Liver (tissue), 9 donors: ENCODE results near the gene ACP6. TPM values are rescaled to one million over a fixed set of nuclear protein-coding genes. Genes with fewer than 3 reads are reported as not detected.

Experiments used
- DNase-seq: peaks from one replicate; pipeline ENCODE4 v3.0.0-alpha.2; 2017; ENCODE audit warnings: low spot score
- H3K27ac ChIP-seq, 2 donors: one replicate each; pipeline ENCODE4 v1.7.0; 2013; ENCODE audit warnings: inconsistent platforms in 2 of 2, low read length in 2 of 2, control low read depth in 1 of 2, low read depth in 1 of 2, mild to moderate bottlenecking in 1 of 2
- H3K27me3 ChIP-seq, 4 donors: one replicate each; pipeline versions ENCODE4 v1.6.1 to v1.7.0; 2013; ENCODE audit warnings: low read length in 3 of 4, inconsistent platforms in 1 of 4, mild to moderate bottlenecking in 1 of 4, moderate library complexity in 1 of 4; ENCODE audit not compliant: control insufficient read depth in 4 of 4, insufficient read depth in 4 of 4
- H3K36me3 ChIP-seq, 4 donors: one replicate each; pipeline versions ENCODE4 v1.6.1 to v1.7.0; 2013; ENCODE audit warnings: low read length in 3 of 4, mild to moderate bottlenecking in 3 of 4, low read depth in 1 of 4, moderate library complexity in 1 of 4; ENCODE audit not compliant: control insufficient read depth in 4 of 4, insufficient read depth in 3 of 4
- H3K4me1 ChIP-seq, 4 donors: one replicate each; pipeline versions ENCODE4 v1.6.1 to v1.7.0; 2013; ENCODE audit warnings: low read length in 3 of 4, mild to moderate bottlenecking in 3 of 4, moderate library complexity in 1 of 4; ENCODE audit not compliant: control insufficient read depth in 4 of 4, insufficient read depth in 4 of 4
- H3K4me3 ChIP-seq, 3 donors: one replicate each; pipeline versions ENCODE4 v1.6.1 to v1.7.0; 2013; ENCODE audit warnings: low read length in 3 of 3, control low read depth in 1 of 3, low read depth in 1 of 3, mild to moderate bottlenecking in 1 of 3
- H3K9ac ChIP-seq, 2 donors: one replicate each; pipeline ENCODE4 v1.7.0; 2013; ENCODE audit warnings: low read length in 2 of 2, mild to moderate bottlenecking in 2 of 2, moderate library complexity in 2 of 2, control low read depth in 1 of 2, low read depth in 1 of 2
- H3K9me3 ChIP-seq, 4 donors: one replicate each; pipeline versions ENCODE4 v1.6.1 to v1.7.0; 2013; ENCODE audit warnings: low read length in 3 of 4; ENCODE audit not compliant: control insufficient read depth in 4 of 4
- ATF3 ChIP-seq: IDR thresholded peaks from 2 replicates; pipeline ENCODE4 v1.6.1; 2016; ENCODE audit warnings: antibody characterized with exemption
- CTCF ChIP-seq: fragments of 150-350 bp; IDR thresholded peaks from 2 replicates; pipeline ENCODE4 v1.5.1; 2017; ENCODE audit warnings: improper control_type of control experiment, low read depth, low read length; ENCODE audit not compliant: missing input control
- EGR1 ChIP-seq, 2 donors: IDR thresholded peaks; 2 replicates each; pipeline ENCODE4 v1.6.1; 2016 to 2018; ENCODE audit warnings: antibody characterized with exemption in 2 of 2, low read depth in 2 of 2
- FOXA1 ChIP-seq: IDR thresholded peaks from 2 replicates; pipeline ENCODE4 v1.6.1; 2016; ENCODE audit warnings: antibody characterized with exemption
- FOXA2 ChIP-seq: IDR thresholded peaks from 2 replicates; pipeline ENCODE4 v1.6.1; 2016; ENCODE audit warnings: antibody characterized with exemption
- GABPA ChIP-seq, 2 donors: IDR thresholded peaks in 1 of 2; conservative IDR thresholded peaks in 1 of 2; 2 replicates each; pipeline ENCODE4 v1.6.1; 2016; ENCODE audit warnings: antibody characterized with exemption in 2 of 2, mild to moderate bottlenecking in 1 of 2, moderate library complexity in 1 of 2
- HNF4A ChIP-seq, 2 donors: conservative IDR thresholded peaks; 2 replicates each; pipeline ENCODE4 v1.6.1; 2016; ENCODE audit warnings: antibody characterized with exemption in 2 of 2, mild to moderate bottlenecking in 2 of 2
- JUND ChIP-seq, 2 donors: IDR thresholded peaks; 2 replicates each; pipeline ENCODE4 v1.6.1; 2016; ENCODE audit warnings: antibody characterized with exemption in 2 of 2
- NR2F2 ChIP-seq: IDR thresholded peaks from 2 replicates; pipeline ENCODE4 v1.6.1; 2016; ENCODE audit warnings: antibody characterized with exemption
- RAD21 ChIP-seq, 2 donors: IDR thresholded peaks; 2 replicates each; pipeline ENCODE4 v1.6.1; 2016; ENCODE audit warnings: antibody characterized with exemption in 2 of 2, mild to moderate bottlenecking in 2 of 2
- REST ChIP-seq: IDR thresholded peaks from 2 replicates; pipeline ENCODE4 v1.6.1; 2016; ENCODE audit warnings: antibody characterized with exemption, mild to moderate bottlenecking
- RXRA ChIP-seq, 2 donors: IDR thresholded peaks; 2 replicates each; pipeline ENCODE4 v1.6.1; 2017 to 2018; ENCODE audit warnings: antibody characterized with exemption in 2 of 2, mild to moderate bottlenecking in 1 of 2
- TAF1 ChIP-seq: conservative IDR thresholded peaks from 2 replicates; pipeline ENCODE4 v1.6.1; 2016; ENCODE audit warnings: antibody characterized with exemption, mild to moderate bottlenecking
- YY1 ChIP-seq: IDR thresholded peaks from 2 replicates; pipeline ENCODE4 v1.6.1; 2016; ENCODE audit warnings: antibody characterized with exemption, mild to moderate bottlenecking
- WGBS: extraction: QIAGEN DNeasy Blood & Tissue Kit; methylation state at CpG from one replicate; pipeline ENCODE4 v1.1.7; 2013; 5-methylcytosine and 5-hydroxymethylcytosine counted together
- polyA plus RNA-seq, 2 donors: library from polyadenylated mRNA; stranded (reverse) in 1 of 2; unstranded in 1 of 2; fragments of 200-250 nt in 1 of 2; fragments of >200 nt in 1 of 2; fragmentation: Nextera tagmentation in 1 of 2; extraction: Ambion mirVana in 1 of 2; gene quantifications; one replicate each; pipeline versions ENCODE4 v1.2.1 to v1.2.3, GENCODE V29; 2013 to 2015
- total RNA-seq, 2 donors: library from RNA; depleted of rRNA; stranded (reverse); fragments of >200 nt; gene quantifications; one replicate each; pipeline ENCODE4 v1.2.3, GENCODE V29; 2014
- TF ChIP-seq, protein P1 (sequence below): IDR thresholded peaks from 2 replicates; pipeline ENCODE4 v1.6.1; 2016; ENCODE audit warnings: antibody characterized with exemption
- TF ChIP-seq, protein P2 (sequence below): IDR thresholded peaks from 2 replicates; pipeline ENCODE4 v1.6.1; 2016; ENCODE audit warnings: antibody characterized with exemption
- donor health status: healthy.
- donor health status: healthy.
- donor health status: healthy.
- donor health status: healthy.
- donor health status: healthy.

ACP6 gene
- total and polyA plus RNA-seq, 4 donors: 4.7 to 18.1 (median 7.9) TPM

- TF ChIP-seq REST: no peak
- TF ChIP-seq HNF4A (conservative IDR thresholded peaks at IDR 0.05): no peak
- TF ChIP-seq EGR1 (IDR thresholded peaks at IDR 0.05; ENCODE audit: low read depth in 2 of 2): no peak
- TF ChIP-seq ATF3: no peak
These were observed 66.3 kb downstream of the ACP6 start (continued) for GRCh38 chr1:147603986-147604385.

DNA sequence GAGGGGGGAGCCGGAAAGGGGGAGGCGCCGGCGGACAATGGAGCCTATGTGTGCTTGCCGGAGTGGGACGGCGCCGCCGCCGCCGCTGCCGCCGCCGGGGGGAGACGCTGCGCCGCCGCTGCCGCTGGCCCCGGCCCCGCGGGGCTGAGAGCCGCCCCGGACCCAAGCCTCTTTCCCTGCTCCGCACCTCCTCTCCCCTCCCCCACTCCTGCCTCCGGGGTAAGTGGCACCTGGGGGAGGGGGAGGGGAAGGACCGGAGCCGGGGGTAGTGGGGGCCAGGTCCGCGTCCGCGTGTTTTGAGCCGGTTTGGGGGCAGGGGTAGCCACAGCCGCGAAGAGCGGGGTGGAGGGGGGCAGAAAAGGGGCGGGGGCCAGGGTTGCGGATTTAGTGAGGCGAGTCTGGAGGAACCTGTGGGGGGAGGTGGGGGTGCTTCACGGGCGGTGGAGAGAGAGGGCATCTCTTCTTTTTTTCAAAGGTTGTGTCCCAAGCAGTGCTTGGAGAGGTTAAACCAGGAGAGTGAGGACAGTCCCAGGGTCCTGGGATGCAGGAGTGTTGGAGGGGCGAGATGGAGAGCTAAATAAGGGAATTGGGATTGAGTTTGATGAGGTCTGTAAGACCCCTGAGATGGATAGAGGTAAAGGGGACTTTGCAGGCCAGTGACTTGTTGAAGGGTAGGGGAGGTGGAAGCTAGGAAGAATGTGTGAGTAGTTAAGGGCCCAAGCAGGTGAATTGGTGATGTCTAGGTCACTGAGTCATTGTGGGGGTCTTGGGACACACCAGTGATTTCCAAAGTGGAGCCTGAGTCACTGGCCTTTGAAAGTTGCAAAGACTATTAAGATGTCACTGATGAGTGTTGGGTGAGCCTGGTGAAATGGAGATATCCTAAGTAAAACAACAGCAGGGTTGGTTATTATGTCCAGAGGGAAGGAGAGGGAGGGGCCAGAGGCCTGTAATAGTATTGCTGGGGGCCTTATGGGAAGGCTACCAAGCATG lies 69.9 kb downstream of the ACP6 start:
- TF ChIP-seq RXRA (IDR thresholded peaks at IDR 0.05) (no peak), GABPA (IDR thresholded peaks at IDR 0.05 in 1 of 2, conservative IDR thresholded peaks at IDR 0.05 in 1 of 2) (no peak), FOXA2 (no peak), RAD21 (IDR thresholded peaks at IDR 0.05) (no peak), HNF4A (conservative IDR thresholded peaks at IDR 0.05) (no peak), ATF3 (no peak), CTCF (peak; percentile 13), TAF1 (no peak), NR2F2 (no peak), YY1 (peak; percentile 44), JUND (IDR thresholded peaks at IDR 0.05) (no peak), FOXA1 (no peak), REST (no peak)
- TF ChIP-seq, protein P1, sequence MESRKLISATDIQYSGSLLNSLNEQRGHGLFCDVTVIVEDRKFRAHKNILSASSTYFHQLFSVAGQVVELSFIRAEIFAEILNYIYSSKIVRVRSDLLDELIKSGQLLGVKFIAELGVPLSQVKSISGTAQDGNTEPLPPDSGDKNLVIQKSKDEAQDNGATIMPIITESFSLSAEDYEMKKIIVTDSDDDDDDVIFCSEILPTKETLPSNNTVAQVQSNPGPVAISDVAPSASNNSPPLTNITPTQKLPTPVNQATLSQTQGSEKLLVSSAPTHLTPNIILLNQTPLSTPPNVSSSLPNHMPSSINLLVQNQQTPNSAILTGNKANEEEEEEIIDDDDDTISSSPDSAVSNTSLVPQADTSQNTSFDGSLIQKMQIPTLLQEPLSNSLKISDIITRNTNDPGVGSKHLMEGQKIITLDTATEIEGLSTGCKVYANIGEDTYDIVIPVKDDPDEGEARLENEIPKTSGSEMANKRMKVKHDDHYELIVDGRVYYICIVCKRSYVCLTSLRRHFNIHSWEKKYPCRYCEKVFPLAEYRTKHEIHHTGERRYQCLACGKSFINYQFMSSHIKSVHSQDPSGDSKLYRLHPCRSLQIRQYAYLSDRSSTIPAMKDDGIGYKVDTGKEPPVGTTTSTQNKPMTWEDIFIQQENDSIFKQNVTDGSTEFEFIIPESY: no peak
- TF ChIP-seq, protein P2, sequence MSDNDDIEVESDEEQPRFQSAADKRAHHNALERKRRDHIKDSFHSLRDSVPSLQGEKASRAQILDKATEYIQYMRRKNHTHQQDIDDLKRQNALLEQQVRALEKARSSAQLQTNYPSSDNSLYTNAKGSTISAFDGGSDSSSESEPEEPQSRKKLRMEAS: no peak
- DNase-seq: no peak
- H3K27ac ChIP-seq: peak overlapping the region; percentile 32 to 44
- 1% methylated on average over 42 of the region's 42 CpGs for WGBS
- no peaks in the 10 kb centered on the region for H3K27me3 ChIP-seq
- no peaks in the 10 kb centered on the region for H3K9me3 ChIP-seq
- H3K4me1 ChIP-seq: peaks cover 0 to 18% (median 12%) of the 10 kb centered on the region in 4 donors
- H3K36me3 ChIP-seq: peaks cover 0 to 3% (median 0%) of the 10 kb centered on the region in 4 donors
- H3K4me3 ChIP-seq: peak overlapping the region; percentile 29 to 99 (median 70)
- peak overlapping the region in 1 of 2 donors; percentile 49 for H3K9ac ChIP-seq
